Measurements from ENCODE around the gene MINK1.

MINK1 gene

DNA sequence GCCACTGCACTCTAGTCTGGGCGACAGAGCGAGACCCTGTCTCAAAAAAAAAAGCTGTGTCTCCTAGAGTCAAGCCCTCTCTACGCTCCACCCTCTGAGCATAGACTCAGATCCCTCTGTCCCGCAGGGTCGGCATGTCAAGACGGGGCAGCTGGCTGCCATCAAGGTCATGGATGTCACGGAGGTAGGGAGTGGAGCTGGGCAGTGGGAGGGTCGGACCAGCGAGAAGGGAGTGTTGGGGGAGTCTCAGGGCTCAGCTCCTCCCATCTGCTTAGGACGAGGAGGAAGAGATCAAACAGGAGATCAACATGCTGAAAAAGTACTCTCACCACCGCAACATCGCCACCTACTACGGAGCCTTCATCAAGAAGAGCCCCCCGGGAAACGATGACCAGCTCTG is 47.7 kb downstream of the MINK1 start:
- H3K27me3 ChIP-seq (ENCODE audit: insufficient read depth, poor library complexity, severe bottlenecking), result no peaks in the 10 kb centered on the region
- H3K4me3 ChIP-seq (replicated peaks; ENCODE audit: insufficient read depth, low read length), result no peak overlapping the region
- TF ChIP-seq, protein P1, sequence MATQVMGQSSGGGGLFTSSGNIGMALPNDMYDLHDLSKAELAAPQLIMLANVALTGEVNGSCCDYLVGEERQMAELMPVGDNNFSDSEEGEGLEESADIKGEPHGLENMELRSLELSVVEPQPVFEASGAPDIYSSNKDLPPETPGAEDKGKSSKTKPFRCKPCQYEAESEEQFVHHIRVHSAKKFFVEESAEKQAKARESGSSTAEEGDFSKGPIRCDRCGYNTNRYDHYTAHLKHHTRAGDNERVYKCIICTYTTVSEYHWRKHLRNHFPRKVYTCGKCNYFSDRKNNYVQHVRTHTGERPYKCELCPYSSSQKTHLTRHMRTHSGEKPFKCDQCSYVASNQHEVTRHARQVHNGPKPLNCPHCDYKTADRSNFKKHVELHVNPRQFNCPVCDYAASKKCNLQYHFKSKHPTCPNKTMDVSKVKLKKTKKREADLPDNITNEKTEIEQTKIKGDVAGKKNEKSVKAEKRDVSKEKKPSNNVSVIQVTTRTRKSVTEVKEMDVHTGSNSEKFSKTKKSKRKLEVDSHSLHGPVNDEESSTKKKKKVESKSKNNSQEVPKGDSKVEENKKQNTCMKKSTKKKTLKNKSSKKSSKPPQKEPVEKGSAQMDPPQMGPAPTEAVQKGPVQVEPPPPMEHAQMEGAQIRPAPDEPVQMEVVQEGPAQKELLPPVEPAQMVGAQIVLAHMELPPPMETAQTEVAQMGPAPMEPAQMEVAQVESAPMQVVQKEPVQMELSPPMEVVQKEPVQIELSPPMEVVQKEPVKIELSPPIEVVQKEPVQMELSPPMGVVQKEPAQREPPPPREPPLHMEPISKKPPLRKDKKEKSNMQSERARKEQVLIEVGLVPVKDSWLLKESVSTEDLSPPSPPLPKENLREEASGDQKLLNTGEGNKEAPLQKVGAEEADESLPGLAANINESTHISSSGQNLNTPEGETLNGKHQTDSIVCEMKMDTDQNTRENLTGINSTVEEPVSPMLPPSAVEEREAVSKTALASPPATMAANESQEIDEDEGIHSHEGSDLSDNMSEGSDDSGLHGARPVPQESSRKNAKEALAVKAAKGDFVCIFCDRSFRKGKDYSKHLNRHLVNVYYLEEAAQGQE (IDR thresholded peaks at IDR 0.05; ENCODE audit: insufficient replicate concordance, low read depth), result no peak
- TF ChIP-seq, protein P2, sequence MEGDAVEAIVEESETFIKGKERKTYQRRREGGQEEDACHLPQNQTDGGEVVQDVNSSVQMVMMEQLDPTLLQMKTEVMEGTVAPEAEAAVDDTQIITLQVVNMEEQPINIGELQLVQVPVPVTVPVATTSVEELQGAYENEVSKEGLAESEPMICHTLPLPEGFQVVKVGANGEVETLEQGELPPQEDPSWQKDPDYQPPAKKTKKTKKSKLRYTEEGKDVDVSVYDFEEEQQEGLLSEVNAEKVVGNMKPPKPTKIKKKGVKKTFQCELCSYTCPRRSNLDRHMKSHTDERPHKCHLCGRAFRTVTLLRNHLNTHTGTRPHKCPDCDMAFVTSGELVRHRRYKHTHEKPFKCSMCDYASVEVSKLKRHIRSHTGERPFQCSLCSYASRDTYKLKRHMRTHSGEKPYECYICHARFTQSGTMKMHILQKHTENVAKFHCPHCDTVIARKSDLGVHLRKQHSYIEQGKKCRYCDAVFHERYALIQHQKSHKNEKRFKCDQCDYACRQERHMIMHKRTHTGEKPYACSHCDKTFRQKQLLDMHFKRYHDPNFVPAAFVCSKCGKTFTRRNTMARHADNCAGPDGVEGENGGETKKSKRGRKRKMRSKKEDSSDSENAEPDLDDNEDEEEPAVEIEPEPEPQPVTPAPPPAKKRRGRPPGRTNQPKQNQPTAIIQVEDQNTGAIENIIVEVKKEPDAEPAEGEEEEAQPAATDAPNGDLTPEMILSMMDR (IDR thresholded peaks at IDR 0.05; ENCODE audit: insufficient read depth, low read length), result no peak
- no peak for TF ChIP-seq POLR2AphosphoS5 (IDR thresholded peaks at IDR 0.05; ENCODE audit: low read depth)
- no peak for TF ChIP-seq SPI1 (IDR thresholded peaks at IDR 0.05; ENCODE audit: borderline replicate concordance, low read depth)
- TF ChIP-seq GABPA (IDR thresholded peaks at IDR 0.05; ENCODE audit: low read depth), result no peak
- no peak overlapping the region for H3K27ac ChIP-seq (replicated peaks)
- no peak for DNase-seq (ENCODE audit: low read depth in 1 of 2, low spot score in 1 of 2)

GRCh38 chr17:4881761-4882555 is 48.8 kb downstream of the MINK1 start:
- Histone ChIP-seq H3K27me3 (ENCODE audit: insufficient read depth, poor library complexity, severe bottlenecking) (no peaks in the 10 kb centered on the region), H3K4me3 (replicated peaks; ENCODE audit: insufficient read depth, low read length) (no peak overlapping the region), H3K27ac (replicated peaks) (no peak overlapping the region)
- TF ChIP-seq, protein P2 (IDR thresholded peaks at IDR 0.05; ENCODE audit: insufficient read depth, low read length), result peak; percentile 18
- no peak for TF ChIP-seq SPI1 (IDR thresholded peaks at IDR 0.05; ENCODE audit: borderline replicate concordance, low read depth)
- DNase-seq (ENCODE audit: low read depth in 1 of 2, low spot score in 1 of 2), result peak in 1 of 2 experiments; percentile 23

GRCh38 chr17:4884489-4884888 is 51.3 kb downstream of the MINK1 start:
- no peak for DNase-seq (ENCODE audit: low read depth in 1 of 2, low spot score in 1 of 2)
- TF ChIP-seq, protein P1 (IDR thresholded peaks at IDR 0.05; ENCODE audit: insufficient replicate concordance, low read depth), result no peak
- TF ChIP-seq SPI1 (IDR thresholded peaks at IDR 0.05; ENCODE audit: borderline replicate concordance, low read depth) (no peak), POLR2AphosphoS5 (IDR thresholded peaks at IDR 0.05; ENCODE audit: low read depth) (no peak), GABPA (IDR thresholded peaks at IDR 0.05; ENCODE audit: low read depth) (no peak)
- TF ChIP-seq, protein P2 (IDR thresholded peaks at IDR 0.05; ENCODE audit: insufficient read depth, low read length), result no peak
- H3K27ac ChIP-seq (replicated peaks), result no peak overlapping the region

More at GRCh38 chr17:4884489-4884888, 51.3 kb downstream of the MINK1 start:
- no peaks in the 10 kb centered on the region for H3K27me3 ChIP-seq (ENCODE audit: insufficient read depth, poor library complexity, severe bottlenecking)
- H3K4me3 ChIP-seq (replicated peaks; ENCODE audit: insufficient read depth, low read length), result no peak overlapping the region
